Left lung (tissue), 10 donors: ENCODE measurements around the gene NPHS1. TPM values are rescaled to one million over a fixed set of nuclear protein-coding genes. Genes with fewer than 3 reads are reported as not detected.

Source experiments
- ATAC-seq: fragments of 200-7000 bp; cut with Tn5 transposase; one replicate; pipeline ENCODE4 v1.9.1; 2020; ENCODE audit warnings: moderate library complexity
- DNase-seq, 4 donors: peaks; one replicate each; pipeline ENCODE4 v3.0.0-alpha.2; 2013 to 2020
- H3K27ac ChIP-seq, 2 donors: fragments of 200-600 bp; sonication (generic) in 1 of 2; one replicate each; pipeline versions ENCODE4 v1.5.0 to v1.8.0; 2020 to 2021
- H3K27me3 ChIP-seq, 2 donors: fragments of 200-600 bp; sonication (generic) in 1 of 2; one replicate each; pipeline versions ENCODE4 v1.5.0 to v1.8.0; 2020 to 2021
- H3K36me3 ChIP-seq, 2 donors: fragments of 200-600 bp; sonication (generic) in 1 of 2; one replicate each; pipeline versions ENCODE4 v1.5.0 to v1.8.0; 2020 to 2021
- H3K4me1 ChIP-seq, 2 donors: fragments of 200-600 bp; one replicate each; pipeline ENCODE4 v1.8.0; 2021
- H3K4me3 ChIP-seq, 2 donors: fragments of 200-600 bp; sonication (generic) in 1 of 2; one replicate each; pipeline versions ENCODE4 v1.5.0 to v1.8.0; 2020 to 2021; ENCODE audit warnings: mild to moderate bottlenecking in 1 of 2
- H3K9me3 ChIP-seq, 2 donors: fragments of 200-600 bp; sonication (generic) in 1 of 2; one replicate each; pipeline versions ENCODE4 v1.5.0 to v1.8.0; 2020 to 2021
- intact Hi-C, 2 donors: fragments of 100-400 bp; cut with DNase I; formaldehyde crosslinking; loops; one replicate each; pipeline versions ENCODE4 v1.11.2 to v1.14.2; 2022
- polyA plus RNA-seq, 6 donors: library from polyadenylated mRNA; unstranded; fragments of 120-200 nt; gene quantifications; one replicate each; pipeline ENCODE4 v1.2.1, GENCODE V29; 2013; ENCODE audit not compliant: insufficient read length in 6 of 6
- total RNA-seq, 2 donors: library from RNA; stranded (reverse); fragmentation: NEBNext Ultra II Directional; extraction: Animal tissue kit (Norgen Biotek cat#: 25700); gene quantifications; one replicate each; pipeline ENCODE4 v1.2.1, GENCODE V29; 2021
- TF ChIP-seq, protein P1 (sequence below), 2 donors: fragments of 200-600 bp; sonication (generic) in 1 of 2; IDR thresholded peaks; one replicate each; pipeline versions ENCODE4 v1.5.0 to v1.8.0; 2021; ENCODE audit warnings: antibody characterized with exemption in 2 of 2
- donor health status: DM: no; HTN: yes; CAD: no.
- donor health status: DM: no; HTN: no; CAD: no.

Gene NPHS1
- total and polyA plus RNA-seq, 8 donors, result 0.08 to 2.0 (median 0.99) TPM; not detected in 1

DNA sequence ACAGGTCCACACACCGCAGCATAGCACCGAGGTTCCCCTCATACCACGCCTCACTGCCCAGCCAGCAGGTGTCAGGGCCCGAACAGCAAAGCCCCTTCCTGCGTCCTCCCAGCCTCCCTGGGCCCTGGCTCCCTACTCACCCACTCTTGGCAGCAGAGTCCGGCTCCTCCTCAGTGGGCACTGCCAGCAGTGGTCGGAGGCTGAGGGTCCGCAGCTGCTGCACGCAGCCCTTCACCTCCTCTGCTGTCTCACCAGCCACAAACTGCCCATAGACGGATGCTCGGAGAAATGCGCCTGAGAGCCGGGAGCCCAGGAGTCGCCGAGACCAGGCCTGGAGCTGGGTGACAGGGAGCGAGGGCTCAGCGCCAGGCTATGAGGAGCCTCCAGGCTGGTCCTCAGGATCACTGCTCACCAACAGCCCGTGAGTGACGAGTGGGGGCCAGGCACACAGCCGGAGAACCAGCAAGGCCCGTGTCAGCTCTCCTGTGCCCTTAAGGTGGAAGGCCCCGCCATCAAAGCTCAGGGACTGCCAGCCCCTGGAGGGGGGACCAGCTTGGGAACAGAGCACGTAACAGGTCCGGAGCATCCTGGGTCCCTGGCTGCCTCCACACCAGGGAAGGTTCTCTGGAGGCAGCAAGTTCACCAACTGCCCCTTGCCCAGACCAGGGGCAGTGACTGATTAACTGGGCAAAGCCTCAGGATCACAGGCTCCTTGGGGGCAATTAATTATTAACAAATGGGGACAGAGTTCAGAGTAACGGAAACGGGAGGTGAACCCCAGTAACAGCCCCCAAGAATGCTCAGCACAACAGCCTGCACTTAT, 39.9 kb downstream of the NPHS1 start, which contains the start of gene PRODH2:
Gene PRODH2, minus strand, starts transcription at position 626 of the 823 bp plus-strand sequence. Its CDS starts 40 bp downstream, at position 586.
- DNase-seq (no peak), ATAC-seq (no peak)
- H3K4me1 ChIP-seq, result no peaks in the 10 kb centered on the region
- intact Hi-C loops, result no loop called here
- TF ChIP-seq, protein P1, sequence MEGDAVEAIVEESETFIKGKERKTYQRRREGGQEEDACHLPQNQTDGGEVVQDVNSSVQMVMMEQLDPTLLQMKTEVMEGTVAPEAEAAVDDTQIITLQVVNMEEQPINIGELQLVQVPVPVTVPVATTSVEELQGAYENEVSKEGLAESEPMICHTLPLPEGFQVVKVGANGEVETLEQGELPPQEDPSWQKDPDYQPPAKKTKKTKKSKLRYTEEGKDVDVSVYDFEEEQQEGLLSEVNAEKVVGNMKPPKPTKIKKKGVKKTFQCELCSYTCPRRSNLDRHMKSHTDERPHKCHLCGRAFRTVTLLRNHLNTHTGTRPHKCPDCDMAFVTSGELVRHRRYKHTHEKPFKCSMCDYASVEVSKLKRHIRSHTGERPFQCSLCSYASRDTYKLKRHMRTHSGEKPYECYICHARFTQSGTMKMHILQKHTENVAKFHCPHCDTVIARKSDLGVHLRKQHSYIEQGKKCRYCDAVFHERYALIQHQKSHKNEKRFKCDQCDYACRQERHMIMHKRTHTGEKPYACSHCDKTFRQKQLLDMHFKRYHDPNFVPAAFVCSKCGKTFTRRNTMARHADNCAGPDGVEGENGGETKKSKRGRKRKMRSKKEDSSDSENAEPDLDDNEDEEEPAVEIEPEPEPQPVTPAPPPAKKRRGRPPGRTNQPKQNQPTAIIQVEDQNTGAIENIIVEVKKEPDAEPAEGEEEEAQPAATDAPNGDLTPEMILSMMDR (IDR thresholded peaks at IDR 0.05), result no peak
- no peaks in the 10 kb centered on the region for H3K36me3 ChIP-seq
- peaks cover 0 to 66% of the 10 kb centered on the region in 2 donors for H3K27me3 ChIP-seq
- H3K27ac ChIP-seq, result no peak within 1 kb of the TSS
- H3K9me3 ChIP-seq, result peaks cover 0 to 2% of the 10 kb centered on the region in 2 donors
- H3K4me3 ChIP-seq, result no peak within 1 kb of the TSS

DNA sequence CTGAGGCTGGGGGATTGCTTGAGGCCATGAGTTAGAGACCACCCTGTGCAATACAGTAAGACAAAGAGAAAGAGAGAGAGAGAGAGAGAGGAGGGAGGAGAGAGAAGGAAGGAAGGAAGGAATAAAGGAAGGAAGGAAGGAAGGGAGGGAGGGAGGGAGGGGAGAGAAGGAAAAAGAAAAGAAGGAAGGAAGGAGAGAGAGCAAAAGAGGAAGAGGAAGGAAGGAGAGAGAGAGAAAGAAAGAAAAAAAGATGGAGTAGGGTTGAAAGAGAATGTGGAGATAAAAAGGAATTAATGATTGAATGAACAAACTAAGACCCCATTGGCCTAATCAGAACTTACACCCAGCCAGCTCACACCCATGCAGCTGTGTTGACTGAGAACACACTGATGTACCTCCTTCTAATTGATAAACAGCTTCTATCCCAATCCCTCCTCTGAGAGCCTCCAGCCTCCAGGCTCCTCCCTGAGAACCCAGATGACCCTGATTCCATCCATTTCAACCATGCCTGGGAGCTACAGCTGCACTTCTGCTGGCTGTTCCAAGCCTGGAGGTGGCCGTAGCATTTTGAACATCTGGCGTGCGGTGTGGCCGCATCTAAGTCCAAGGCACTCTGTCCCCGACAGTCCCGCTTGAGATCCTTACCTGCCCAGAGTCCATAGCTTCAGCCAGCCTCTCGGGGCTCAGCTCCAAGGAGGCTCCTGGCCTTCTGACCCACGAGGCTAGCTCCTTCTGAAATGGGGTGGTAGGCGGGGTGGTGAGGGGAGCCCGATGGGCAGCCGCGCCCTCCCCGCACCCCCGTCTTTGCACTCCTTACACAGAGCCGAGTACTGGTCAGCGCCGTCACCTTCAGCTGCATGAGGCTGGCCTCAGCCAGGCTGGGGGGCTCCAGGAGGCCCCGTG, 40.7 kb downstream of the NPHS1 start:
- Histone ChIP-seq H3K4me1 (no peaks in the 10 kb centered on the region), H3K4me3 (no peak overlapping the region), H3K9me3 (peaks cover 0 to 2% of the 10 kb centered on the region in 2 donors), H3K36me3 (no peaks in the 10 kb centered on the region), H3K27me3 (peaks cover 0 to 57% of the 10 kb centered on the region in 2 donors), H3K27ac (no peak overlapping the region)
- DNase-seq (no peak), ATAC-seq (no peak)
- intact Hi-C loops, result no loop called here
- TF ChIP-seq, protein P1 (IDR thresholded peaks at IDR 0.05), result no peak

DNA sequence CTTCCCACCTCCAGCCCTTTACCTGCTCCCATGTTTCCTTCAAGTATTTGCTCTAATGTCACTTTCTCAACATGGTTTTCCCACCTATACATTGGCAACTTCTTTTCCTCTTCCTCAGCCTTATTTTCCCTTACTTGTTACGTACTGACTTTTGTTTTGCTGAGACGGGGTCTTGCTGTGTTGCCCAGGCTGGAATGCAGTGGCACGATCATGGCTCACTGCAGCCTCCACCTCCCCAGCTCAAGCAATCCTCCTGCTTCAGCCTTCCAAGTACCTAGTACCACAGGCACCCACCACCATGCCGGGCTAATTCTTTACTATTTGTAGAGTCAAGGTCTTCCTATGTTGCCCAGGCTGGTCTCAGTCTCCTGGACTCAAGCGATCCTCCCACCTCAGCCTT, 44.7 kb downstream of the NPHS1 start:
- DNase-seq (no peak), ATAC-seq (no peak)
- no peak overlapping the region for H3K27ac ChIP-seq
- no peaks in the 10 kb centered on the region for H3K36me3 ChIP-seq
- TF ChIP-seq, protein P1 (IDR thresholded peaks at IDR 0.05), result no peak
- no peak overlapping the region for H3K4me3 ChIP-seq
- peaks cover 0 to 6% of the 10 kb centered on the region in 2 donors for H3K4me1 ChIP-seq
- no peaks in the 10 kb centered on the region for H3K9me3 ChIP-seq
- peaks cover 0 to 39% of the 10 kb centered on the region in 2 donors for H3K27me3 ChIP-seq
- intact Hi-C loops, result no loop called here

DNA sequence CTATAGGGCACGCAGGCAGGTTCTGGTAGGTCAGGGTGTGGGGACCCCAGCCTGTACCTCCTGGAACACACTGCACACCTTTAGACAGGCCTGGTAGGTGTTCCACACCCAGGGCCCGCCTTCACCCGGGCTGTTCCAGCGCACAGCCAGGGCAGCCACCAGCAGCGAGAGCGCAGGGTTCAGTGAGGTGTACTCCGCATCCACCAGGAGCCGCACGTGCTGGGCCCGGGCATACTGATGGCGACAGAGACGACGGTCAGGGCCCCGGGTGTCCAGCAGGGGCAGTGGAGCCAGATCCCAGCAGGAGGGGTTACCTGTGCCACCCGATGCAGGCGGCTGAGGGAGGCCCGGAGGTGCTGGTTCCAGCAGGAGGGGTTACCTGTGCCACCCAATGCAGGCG, 45.7 kb downstream of the NPHS1 start:
- peaks cover 0 to 31% of the 10 kb centered on the region in 2 donors for H3K27me3 ChIP-seq
- ATAC-seq, result no peak
- TF ChIP-seq, protein P1 (IDR thresholded peaks at IDR 0.05), result no peak
- intact Hi-C loops, result no loop called here
- no peaks in the 10 kb centered on the region for H3K36me3 ChIP-seq
- H3K4me3 ChIP-seq, result no peak overlapping the region
- H3K4me1 ChIP-seq, result peaks cover 0 to 6% of the 10 kb centered on the region in 2 donors
- DNase-seq, result no peak
- H3K9me3 ChIP-seq, result no peaks in the 10 kb centered on the region
- no peak overlapping the region for H3K27ac ChIP-seq
